ENCODE data around the gene CROCC. TPM values are rescaled to one million over a fixed set of nuclear protein-coding genes. Genes with fewer than 3 reads are reported as not detected.
A peak's percentile ranks its signal among the peaks of the same experiment; 100 is the strongest.
"Not testable (repeated sequence)": the region's sequence is repeated elsewhere in the genome, so short reads cannot be mapped to it uniquely, and the experiment has no call there.

The CROCC gene
- total and polyA plus RNA-seq, 9 of the 15 experiments (the other 6 are each of a cell fraction or from before 2014, with no cell fraction given) = 0.17 to 15.4 (median 7.6) TPM

DNA sequence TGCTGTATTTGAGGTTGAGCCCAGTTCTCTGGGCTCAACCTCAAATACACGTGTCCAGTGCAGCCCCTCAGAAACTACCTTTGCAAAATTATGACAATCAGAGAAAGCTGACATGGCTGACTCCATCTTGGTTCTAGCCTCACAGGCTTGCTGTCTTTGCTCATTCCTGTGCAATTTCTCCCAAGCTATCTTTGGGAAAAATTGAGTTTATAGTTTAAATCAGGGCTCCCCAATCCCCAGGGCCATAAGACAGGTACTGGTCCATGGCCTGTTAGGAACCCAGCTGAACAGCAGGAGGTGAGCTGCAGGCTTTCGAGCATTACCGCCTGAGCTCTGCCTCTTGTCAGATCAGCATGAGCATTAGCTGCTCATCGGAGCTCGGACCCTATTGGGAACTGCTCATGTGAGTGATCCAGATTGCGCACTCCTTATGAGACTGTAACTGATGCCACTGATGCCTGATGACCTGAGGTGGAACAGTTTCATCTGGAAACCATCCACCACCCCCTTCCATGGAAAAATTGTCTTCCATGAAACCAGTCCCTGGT, 28.7 kb upstream of the CROCC start (continued):
- TF ChIP-seq, protein P1, sequence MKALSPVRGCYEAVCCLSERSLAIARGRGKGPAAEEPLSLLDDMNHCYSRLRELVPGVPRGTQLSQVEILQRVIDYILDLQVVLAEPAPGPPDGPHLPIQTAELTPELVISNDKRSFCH (CRISPR knock-in tag; IDR thresholded peaks at IDR 0.05) = not testable (repeated sequence)
- TF ChIP-seq, protein P1 (tag; IDR thresholded peaks at IDR 0.05) = peak; percentile 65; the same call in 1 of the 2 replicates
- TF ChIP-seq KLF6 (CRISPR knock-in tag; IDR thresholded peaks at IDR 0.05; ENCODE audit: borderline replicate concordance) (peak; percentile 94), ZNF79 (CRISPR knock-in tag; IDR thresholded peaks at IDR 0.05; ENCODE audit: low read depth) (peak; percentile 91), ZBTB17 (CRISPR knock-in tag; IDR thresholded peaks at IDR 0.05) (peak; percentile 75), ZFP1 (CRISPR knock-in tag; IDR thresholded peaks at IDR 0.05) (peak; percentile 38; the same call in 1 of the 2 replicates), ZNF239 (CRISPR knock-in tag; IDR thresholded peaks at IDR 0.05) (peak; percentile 82), NFIX (CRISPR knock-in tag; IDR thresholded peaks at IDR 0.05; ENCODE audit: low read depth) (0 out of 2 replicates have a peak, but pooled peaks have one; percentile 21), DMBX1 (CRISPR knock-in tag; IDR thresholded peaks at IDR 0.05; ENCODE audit: borderline replicate concordance) (peak; percentile 84; the same call in 1 of the 2 replicates), PTTG1 (tag; IDR thresholded peaks at IDR 0.05; ENCODE audit: low read depth) (peak; percentile 81; the same call in 1 of the 2 replicates), NR4A1 (tag; IDR thresholded peaks at IDR 0.05) (peak; percentile 84), RAD21 (CRISPR knock-in tag; conservative IDR thresholded peaks at IDR 0.05 in 1 of 2, IDR thresholded peaks at IDR 0.05 in 1 of 2) (0 out of 4 replicates have a peak, but pooled peaks of 1 of the 2 experiments have one; percentile 12), ZNF75A (CRISPR knock-in tag; IDR thresholded peaks at IDR 0.05) (peak; percentile 52; the same call in 1 of the 2 replicates), TEAD1 (CRISPR knock-in tag; IDR thresholded peaks at IDR 0.05) (peak in 1 of 2 experiments; percentile 83; a peak in 2 of 4 replicates), SMAD4 (CRISPR knock-in tag; conservative IDR thresholded peaks at IDR 0.05) (peak; percentile 51), PYGO2 (tag; IDR thresholded peaks at IDR 0.05) (peak; percentile 70), ZNF134 (CRISPR knock-in tag; conservative IDR thresholded peaks at IDR 0.05) (0 out of 2 replicates have a peak, but pooled peaks have one; percentile 52), NFXL1 (CRISPR knock-in tag; IDR thresholded peaks at IDR 0.05) (0 out of 2 replicates have a peak, but pooled peaks have one; percentile 68)
- TF ChIP-seq, protein P2, sequence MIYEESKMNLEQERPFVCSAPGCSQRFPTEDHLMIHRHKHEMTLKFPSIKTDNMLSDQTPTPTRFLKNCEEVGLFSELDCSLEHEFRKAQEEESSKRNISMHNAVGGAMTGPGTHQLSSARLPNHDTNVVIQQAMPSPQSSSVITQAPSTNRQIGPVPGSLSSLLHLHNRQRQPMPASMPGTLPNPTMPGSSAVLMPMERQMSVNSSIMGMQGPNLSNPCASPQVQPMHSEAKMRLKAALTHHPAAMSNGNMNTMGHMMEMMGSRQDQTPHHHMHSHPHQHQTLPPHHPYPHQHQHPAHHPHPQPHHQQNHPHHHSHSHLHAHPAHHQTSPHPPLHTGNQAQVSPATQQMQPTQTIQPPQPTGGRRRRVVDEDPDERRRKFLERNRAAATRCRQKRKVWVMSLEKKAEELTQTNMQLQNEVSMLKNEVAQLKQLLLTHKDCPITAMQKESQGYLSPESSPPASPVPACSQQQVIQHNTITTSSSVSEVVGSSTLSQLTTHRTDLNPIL (CRISPR knock-in tag; IDR thresholded peaks at IDR 0.05) = 0 out of 2 replicates have a peak, but pooled peaks have one; percentile 51
- TF ChIP-seq, protein P3, sequence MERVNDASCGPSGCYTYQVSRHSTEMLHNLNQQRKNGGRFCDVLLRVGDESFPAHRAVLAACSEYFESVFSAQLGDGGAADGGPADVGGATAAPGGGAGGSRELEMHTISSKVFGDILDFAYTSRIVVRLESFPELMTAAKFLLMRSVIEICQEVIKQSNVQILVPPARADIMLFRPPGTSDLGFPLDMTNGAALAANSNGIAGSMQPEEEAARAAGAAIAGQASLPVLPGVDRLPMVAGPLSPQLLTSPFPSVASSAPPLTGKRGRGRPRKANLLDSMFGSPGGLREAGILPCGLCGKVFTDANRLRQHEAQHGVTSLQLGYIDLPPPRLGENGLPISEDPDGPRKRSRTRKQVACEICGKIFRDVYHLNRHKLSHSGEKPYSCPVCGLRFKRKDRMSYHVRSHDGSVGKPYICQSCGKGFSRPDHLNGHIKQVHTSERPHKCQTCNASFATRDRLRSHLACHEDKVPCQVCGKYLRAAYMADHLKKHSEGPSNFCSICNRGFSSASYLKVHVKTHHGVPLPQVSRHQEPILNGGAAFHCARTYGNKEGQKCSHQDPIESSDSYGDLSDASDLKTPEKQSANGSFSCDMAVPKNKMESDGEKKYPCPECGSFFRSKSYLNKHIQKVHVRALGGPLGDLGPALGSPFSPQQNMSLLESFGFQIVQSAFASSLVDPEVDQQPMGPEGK (CRISPR knock-in tag; IDR thresholded peaks at IDR 0.05; ENCODE audit: borderline replicate concordance) = peak; percentile 55; the same call in 1 of the 2 replicates
- not testable (repeated sequence) for TF ChIP-seq NR4A1 (CRISPR knock-in tag; IDR thresholded peaks at IDR 0.05)
- TF ChIP-seq, protein P4, sequence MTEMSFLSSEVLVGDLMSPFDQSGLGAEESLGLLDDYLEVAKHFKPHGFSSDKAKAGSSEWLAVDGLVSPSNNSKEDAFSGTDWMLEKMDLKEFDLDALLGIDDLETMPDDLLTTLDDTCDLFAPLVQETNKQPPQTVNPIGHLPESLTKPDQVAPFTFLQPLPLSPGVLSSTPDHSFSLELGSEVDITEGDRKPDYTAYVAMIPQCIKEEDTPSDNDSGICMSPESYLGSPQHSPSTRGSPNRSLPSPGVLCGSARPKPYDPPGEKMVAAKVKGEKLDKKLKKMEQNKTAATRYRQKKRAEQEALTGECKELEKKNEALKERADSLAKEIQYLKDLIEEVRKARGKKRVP (CRISPR knock-in tag; IDR thresholded peaks at IDR 0.05) = peak; percentile 77
- TF ChIP-seq, protein P5, sequence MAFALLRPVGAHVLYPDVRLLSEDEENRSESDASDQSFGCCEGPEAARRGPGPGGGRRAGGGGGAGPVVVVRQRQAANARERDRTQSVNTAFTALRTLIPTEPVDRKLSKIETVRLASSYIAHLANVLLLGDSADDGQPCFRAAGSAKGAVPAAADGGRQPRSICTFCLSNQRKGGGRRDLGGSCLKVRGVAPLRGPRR (CRISPR knock-in tag; IDR thresholded peaks at IDR 0.05) = peak; percentile 61; the same call in 1 of the 2 replicates
